GM12875 (cell line): Measurements from ENCODE around the gene COL23A1.
A peak's percentile ranks its signal among the peaks of the same experiment; 100 is the strongest.

Experiments
- H3K4me3 ChIP-seq: one replicate; pipeline ENCODE4 v1.5.1; 2011; ENCODE audit warnings: low read depth, low read length, control low read depth
- CTCF ChIP-seq: IDR thresholded peaks from 2 replicates; pipeline ENCODE4 v1.5.1; 2011; ENCODE audit warnings: low read depth, mild to moderate bottlenecking, control low read depth, inconsistent platforms, low read length, moderate library complexity, borderline replicate concordance; ENCODE audit not compliant: insufficient read depth

The COL23A1 gene

GRCh38 chr5:178208540-178209227, 381.5 kb downstream of the COL23A1 start:
- TF ChIP-seq CTCF = peak; percentile 25; the same call in 1 of the 2 replicates
- H3K4me3 ChIP-seq = no peak overlapping the region

- no peak overlapping the region for H3K4me3 ChIP-seq
- TF ChIP-seq CTCF = no peak
Measured at GRCh38 chr5:178207917-178208280, 382.3 kb downstream of the COL23A1 start.

- no peak overlapping the region for H3K4me3 ChIP-seq
- no peak for TF ChIP-seq CTCF
Measured at GRCh38 chr5:178207183-178207916, 382.8 kb downstream of the COL23A1 start.

GRCh38 chr5:178206166-178207101, 383.8 kb downstream of the COL23A1 start:
- TF ChIP-seq CTCF = no peak
- peak overlapping the region; percentile 95 for H3K4me3 ChIP-seq

- peak overlapping the region; percentile 95 for H3K4me3 ChIP-seq
- TF ChIP-seq CTCF = no peak
Measured at GRCh38 chr5:178205749-178206047, 384.5 kb downstream of the COL23A1 start.

- no peak for TF ChIP-seq CTCF
- peak overlapping the region; percentile 95 for H3K4me3 ChIP-seq
Measured at GRCh38 chr5:178204935-178205748, 385.1 kb downstream of the COL23A1 start.
